GM13976 (cell line): ENCODE measurements around the gene NCDN.

Source experiments
- DNase-seq: peaks from one replicate; pipeline ENCODE4 v3.0.0; 2012; ENCODE audit warnings: low spot score
- CTCF ChIP-seq: IDR thresholded peaks from 2 replicates; pipeline ENCODE4 v1.5.1; 2012; ENCODE audit warnings: borderline replicate concordance, mild to moderate bottlenecking; ENCODE audit not compliant: insufficient read depth; ENCODE audit errors: extremely low read depth, missing control alignments, control extremely low read depth
- in situ Hi-C: fragments of 300-500 bp; cut with MboI; formaldehyde crosslinking; loops from one replicate; pipeline ENCODE4 v1.12.0; 2022; ENCODE audit warnings: low sequenced_read_pairs, mixed read lengths, inconsistent platforms; ENCODE audit not compliant: unreplicated experiment

Gene NCDN

GRCh38 chr1:35557611-35558373 is at the start of gene NCDN:
TSS of gene NCDN (plus strand) at chr1:35557799. CDS start at chr1:35558191, 392 bp downstream.
- in situ Hi-C loops, result no loop called here
- DNase-seq, result peak; percentile 97
- TF ChIP-seq CTCF, result no peak

- DNase-seq, result no peak
- in situ Hi-C loops, result no loop called here
- TF ChIP-seq CTCF, result no peak
These were observed 49.7 kb upstream of the NCDN start for GRCh38 chr1:35507947-35508346.

- no peak for TF ChIP-seq CTCF
- no peak for DNase-seq
- in situ Hi-C loops, result no loop called here
These were observed 48.0 kb upstream of the NCDN start for GRCh38 chr1:35509558-35509957.

- in situ Hi-C loops, result no loop called here
- TF ChIP-seq CTCF, result no peak
- no peak for DNase-seq
These were observed 46.3 kb upstream of the NCDN start for GRCh38 chr1:35511305-35511704.

- no peak for DNase-seq
- in situ Hi-C loops, result no loop called here
- TF ChIP-seq CTCF, result no peak
These were observed 39.4 kb upstream of the NCDN start for GRCh38 chr1:35518183-35518582.

GRCh38 chr1:35519432-35519831 is 38.2 kb upstream of the NCDN start:
- in situ Hi-C loops, result no loop called here
- no peak for DNase-seq
- TF ChIP-seq CTCF, result no peak
